Adrenal gland (tissue), 12 donors: ENCODE data around the gene HIVEP1. TPM values are rescaled to one million over a fixed set of nuclear protein-coding genes. Genes with fewer than 3 reads are reported as not detected.

Experiments used
- DNase-seq, 7 donors: peaks; one replicate each; pipeline ENCODE4 v3.0.0-alpha.2; 2019 to 2020
- H3K27ac ChIP-seq, 5 donors: fragments of 200-600 bp; sonication (generic) in 4 of 5; 1 replicate in 3 of 5; 2 replicates in 2 of 5; pipeline versions ENCODE4 v1.5.1 to v1.8.0; 2016 to 2020; ENCODE audit warnings: mild to moderate bottlenecking in 1 of 5
- H3K27me3 ChIP-seq: fragments of 200-600 bp; 2 replicates; pipeline ENCODE4 v1.8.0; 2021
- H3K36me3 ChIP-seq, 2 donors: fragments of 200-600 bp; replicated peaks in 1 of 2; 1 replicate in 1 of 2; 2 replicates in 1 of 2; pipeline versions ENCODE4 v1.5.1 to v1.8.0; 2018 to 2022
- H3K4me1 ChIP-seq, 2 donors: fragments of 200-600 bp; replicated peaks in 1 of 2; 1 replicate in 1 of 2; 2 replicates in 1 of 2; pipeline versions ENCODE4 v1.5.1 to v1.8.0; 2018 to 2021
- H3K4me3 ChIP-seq, 4 donors: fragments of 200-600 bp; sonication (generic) in 3 of 4; one replicate each; pipeline ENCODE4 v1.5.1; 2016 to 2018
- H3K9me3 ChIP-seq, 3 donors: fragments of 200-600 bp; sonication (generic) in 1 of 3; replicated peaks in 1 of 3; 1 replicate in 2 of 3; 2 replicates in 1 of 3; pipeline versions ENCODE4 v1.5.1 to v1.8.0; 2016 to 2021
- CTCF ChIP-seq, 6 experiments: fragments of 450-650 bp in 4 of 6; fragments of 200-600 bp in 2 of 6; sonication (generic) in 1 of 6; IDR thresholded peaks; 1 replicate in 5 of 6; 2 replicates in 1 of 6; pipeline versions ENCODE4 v1.5.1 to v1.8.0; 2016 to 2021; ENCODE audit warnings: antibody characterized with exemption in 6 of 6, mild to moderate bottlenecking in 2 of 6, moderate library complexity in 1 of 6
- POLR2A ChIP-seq, 2 donors: fragments of 450-650 bp; IDR thresholded peaks; one replicate each; pipeline ENCODE4 v1.6.1; 2017; ENCODE audit warnings: antibody characterized with exemption in 2 of 2, mild to moderate bottlenecking in 2 of 2, moderate library complexity in 1 of 2
- WGBS, 4 donors: extraction: QIAGEN DNeasy Blood & Tissue Kit in 2 of 4; methylation state at CpG; one replicate each; pipeline versions ENCODE4 v1.1.5 to v1.1.7; 2013 to 2017; 5-methylcytosine and 5-hydroxymethylcytosine counted together
- intact Hi-C, 2 donors: fragments of 100-400 bp; cut with DNase I; formaldehyde crosslinking; loops; one replicate each; pipeline versions ENCODE4 v1.14.1 to v1.15.0; 2022 to 2023
- polyA plus RNA-seq, 3 donors: library from polyadenylated mRNA; stranded (reverse); fragments of 200-250 nt in 2 of 3; fragments of 350-450 nt in 1 of 3; fragmentation: Illumina TruSeq in 1 of 3; extraction: RNeasy Lipid Tissue Mini Kit (QIAGEN cat#74804) in 1 of 3; gene quantifications; one replicate each; pipeline ENCODE4 v1.2.3, GENCODE V29; 2013 to 2014
- total RNA-seq, 9 donors: library from RNA; depleted of rRNA in 4 of 9; stranded (reverse); fragments of >200 nt in 4 of 9; fragments of 120-200 nt in 1 of 9; fragmentation: NEBNext Ultra II Directional in 1 of 9; extraction: Animal tissue kit (Norgen Biotek cat#: 25700) in 1 of 9; gene quantifications; one replicate each; pipeline versions ENCODE4 v1.1.0 to v1.2.4, GENCODE V29; 2013 to 2023
- donor health status: healthy with polysubstance abuse.
- donor health status: Bipolar disorder and iron deficiency.
- donor health status: DM: yes; HTN: yes; CAD: no.
- donor health status: DM: no; HTN: no; CAD: no.
- donor health status: DM: no; HTN: no; CAD: no.
- donor health status: DM: yes; HTN: yes; CAD: no.

Gene HIVEP1
- total and polyA plus RNA-seq, 12 donors, result 3.6 to 22.3 (median 11.9) TPM

GRCh38 chr6:12082368-12082767 is 70.3 kb downstream of the HIVEP1 start:
- no peaks in the 10 kb centered on the region for H3K9me3 ChIP-seq
- no peaks in the 10 kb centered on the region for H3K4me1 ChIP-seq
- no peak overlapping the region for H3K4me3 ChIP-seq
- 98 to 99% (median 99%) methylated on average over 3 of the region's 3 CpGs for WGBS, 4 donors
- TF ChIP-seq POLR2A (IDR thresholded peaks at IDR 0.05) (no peak), CTCF (IDR thresholded peaks at IDR 0.05) (no peak)
- DNase-seq, result no peak
- no peaks in the 10 kb centered on the region for H3K36me3 ChIP-seq
- H3K27me3 ChIP-seq, result no peaks in the 10 kb centered on the region
- intact Hi-C loops, result no loop called here
- H3K27ac ChIP-seq, result no peak overlapping the region

- H3K9me3 ChIP-seq, result no peaks in the 10 kb centered on the region
Observed at GRCh38 chr6:12083302-12083701, 71.2 kb downstream of the HIVEP1 start.

GRCh38 chr6:12083763-12084162 is 71.7 kb downstream of the HIVEP1 start:
- H3K9me3 ChIP-seq, result no peaks in the 10 kb centered on the region
- no peak for DNase-seq
- H3K4me1 ChIP-seq, result no peaks in the 10 kb centered on the region
- H3K4me3 ChIP-seq, result no peak overlapping the region
- intact Hi-C loops, result no loop called here
- H3K27me3 ChIP-seq, result no peaks in the 10 kb centered on the region
- TF ChIP-seq POLR2A (IDR thresholded peaks at IDR 0.05), result no peak
- TF ChIP-seq CTCF (IDR thresholded peaks at IDR 0.05), result no peak
- H3K36me3 ChIP-seq, result no peaks in the 10 kb centered on the region
- H3K27ac ChIP-seq, result no peak overlapping the region

More at GRCh38 chr6:12083302-12083701, 71.2 kb downstream of the HIVEP1 start:
- no peaks in the 10 kb centered on the region for H3K36me3 ChIP-seq
- no peaks in the 10 kb centered on the region for H3K4me1 ChIP-seq
- no peak for TF ChIP-seq POLR2A (IDR thresholded peaks at IDR 0.05)
- no peak for TF ChIP-seq CTCF (IDR thresholded peaks at IDR 0.05)
- no peak overlapping the region for H3K27ac ChIP-seq
- DNase-seq, result no peak
- H3K4me3 ChIP-seq, result no peak overlapping the region
- no peaks in the 10 kb centered on the region for H3K27me3 ChIP-seq
- 49 to 78% (median 72%) methylated on average over 2 of the region's 2 CpGs for WGBS, 4 donors
- intact Hi-C loops, result no loop called here

- WGBS, 4 donors, result 67 to 78% (median 72%) methylated on average over 7 of the region's 7 CpGs
- H3K27ac ChIP-seq, result no peak overlapping the region
- no peaks in the 10 kb centered on the region for H3K27me3 ChIP-seq
- H3K4me1 ChIP-seq, result no peaks in the 10 kb centered on the region
- H3K4me3 ChIP-seq, result no peak overlapping the region
- no peak for TF ChIP-seq CTCF (IDR thresholded peaks at IDR 0.05)
- no peak for TF ChIP-seq POLR2A (IDR thresholded peaks at IDR 0.05)
- no peaks in the 10 kb centered on the region for H3K9me3 ChIP-seq
- intact Hi-C loops, result no loop called here
- no peaks in the 10 kb centered on the region for H3K36me3 ChIP-seq
- no peak for DNase-seq
Observed at GRCh38 chr6:12084681-12085080, 72.6 kb downstream of the HIVEP1 start.
